Stimulated activated CD4-positive, alpha-beta T cell treated with anti-CD3 and anti-CD28 coated beads, Interleukin-4, amount 100 ng/mL, for 48 hours (primary cell): ENCODE measurements around the gene ZMYND8.
"Not testable (repeated sequence)": the region's sequence is repeated elsewhere in the genome, so short reads cannot be mapped to it uniquely, and the experiment has no call there.

ENCODE experiments used
- DNase-seq, 2 donors: peaks; one replicate each; pipeline ENCODE4 v3.0.0-alpha.2; 2020; ENCODE audit warnings: low read depth in 2 of 2

Gene ZMYND8

DNA sequence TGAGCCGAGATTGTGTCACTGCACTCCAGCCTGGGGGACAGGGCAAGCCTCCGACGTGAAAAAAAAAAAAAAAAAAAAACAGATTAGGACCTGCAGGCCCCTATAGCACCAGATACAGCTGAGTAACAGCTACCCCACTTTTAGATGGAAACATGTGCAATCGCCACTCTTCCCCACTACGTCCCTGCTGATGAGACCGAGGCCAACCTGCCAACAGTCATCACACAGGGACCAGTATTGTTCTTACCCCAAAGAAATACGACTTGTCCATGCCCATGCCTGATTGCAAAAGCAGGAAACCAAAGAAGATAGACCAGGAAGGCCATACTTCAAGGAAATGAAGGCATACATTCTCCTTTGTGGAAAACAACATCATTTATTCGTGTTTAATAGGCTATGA, 45.8 kb downstream of the ZMYND8 start:
- DNase-seq, result no peak

DNA sequence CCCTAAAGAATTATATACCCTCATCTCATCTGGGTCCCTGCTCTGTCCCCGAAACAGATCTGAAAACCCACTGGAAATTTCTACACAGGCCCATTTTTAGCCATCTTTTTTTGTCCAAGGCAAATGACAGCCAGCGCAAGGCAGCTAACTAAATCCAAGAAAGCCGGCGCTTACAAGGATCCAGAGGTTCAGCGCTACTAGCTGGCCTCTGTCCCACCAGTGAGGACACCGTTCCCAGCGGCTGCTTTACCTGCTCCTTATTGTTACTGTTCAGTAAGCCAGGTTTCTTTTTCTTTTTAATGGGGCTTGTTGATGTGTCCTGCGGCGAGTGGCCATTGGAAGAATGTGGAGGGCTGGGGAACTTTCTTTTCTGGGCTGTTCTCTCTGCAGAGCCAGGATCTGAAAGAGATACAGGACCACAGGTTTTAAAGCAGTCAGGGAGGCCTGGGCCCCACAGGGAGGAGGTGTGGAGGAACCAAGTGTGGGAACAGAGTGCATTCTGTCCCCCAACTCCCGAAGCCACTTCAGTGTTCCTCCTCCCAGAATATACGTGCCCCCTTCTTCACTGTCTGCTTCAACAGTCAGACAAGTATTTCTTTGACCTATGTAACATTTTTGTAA, 46.6 kb downstream of the ZMYND8 start:
- no peak for DNase-seq

DNA sequence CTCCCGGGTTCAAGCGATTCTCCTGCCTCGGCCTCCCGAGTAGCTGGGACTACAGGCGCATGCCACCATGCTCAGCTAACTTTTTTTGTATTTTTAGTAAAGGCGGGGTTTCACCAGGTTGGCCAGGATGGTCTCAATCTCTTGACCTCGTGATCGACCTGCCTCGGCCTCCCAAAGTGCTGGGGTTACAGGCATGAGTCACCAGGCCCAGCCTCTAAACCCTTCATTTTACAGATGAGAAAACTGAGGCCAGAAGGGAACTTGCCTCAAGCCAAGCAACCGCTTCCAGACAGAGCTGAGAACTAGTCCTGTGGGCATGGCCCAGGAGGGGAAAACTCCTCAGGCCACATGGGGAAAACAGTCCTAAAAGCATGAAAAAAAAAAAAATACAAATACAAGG, 47.1 kb downstream of the ZMYND8 start:
- no peak for DNase-seq

DNA sequence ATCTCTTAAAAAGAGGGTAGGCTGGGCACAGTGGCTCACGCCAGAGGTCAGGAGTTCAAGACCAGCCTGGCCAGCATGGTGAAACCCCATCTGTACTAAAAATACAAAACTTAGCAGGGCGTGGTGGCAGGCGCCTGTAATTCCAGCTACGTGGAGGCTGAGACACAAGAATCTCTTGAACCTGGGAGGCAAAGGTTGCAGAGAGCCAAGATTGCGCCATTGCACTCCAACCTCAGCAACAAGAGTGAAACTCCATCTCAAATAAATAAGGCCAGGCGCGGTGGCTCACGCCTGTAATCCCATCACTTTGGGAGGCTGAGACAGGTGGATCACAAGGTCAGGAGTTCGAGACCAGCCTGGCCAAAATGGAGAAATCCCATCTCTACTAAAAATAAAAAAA, 48.9 kb downstream of the ZMYND8 start:
- not testable (repeated sequence) for DNase-seq

DNA sequence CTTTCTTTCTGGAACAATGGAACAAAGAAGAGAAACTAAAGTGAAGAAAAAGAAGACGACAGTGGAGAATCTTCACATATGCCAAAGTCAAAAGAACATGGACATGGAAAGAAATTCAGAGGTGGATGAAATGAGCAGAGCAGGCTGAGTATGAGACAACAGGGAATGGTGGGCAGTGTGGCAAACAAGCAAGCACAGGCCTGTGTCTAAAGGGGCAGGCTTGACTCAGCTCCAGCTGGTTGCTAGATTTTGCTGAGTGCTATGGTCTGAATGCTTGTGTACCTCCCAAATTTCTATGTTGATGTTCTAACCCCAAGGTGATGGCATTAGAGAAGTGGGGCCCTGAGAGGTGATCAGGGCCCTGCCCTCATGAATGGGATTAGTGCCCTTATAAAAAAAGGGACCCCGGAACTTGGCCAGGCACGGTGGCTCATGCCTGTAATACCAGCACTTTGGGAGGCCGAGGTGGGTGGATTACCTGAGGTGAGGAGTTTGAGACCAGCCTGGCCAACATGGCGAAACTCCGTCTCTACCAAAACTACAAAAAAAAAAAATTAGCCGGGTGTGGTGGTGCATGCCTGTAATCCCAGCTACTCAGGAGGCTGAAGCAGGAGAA, 49.6 kb downstream of the ZMYND8 start:
- no peak for DNase-seq

DNA sequence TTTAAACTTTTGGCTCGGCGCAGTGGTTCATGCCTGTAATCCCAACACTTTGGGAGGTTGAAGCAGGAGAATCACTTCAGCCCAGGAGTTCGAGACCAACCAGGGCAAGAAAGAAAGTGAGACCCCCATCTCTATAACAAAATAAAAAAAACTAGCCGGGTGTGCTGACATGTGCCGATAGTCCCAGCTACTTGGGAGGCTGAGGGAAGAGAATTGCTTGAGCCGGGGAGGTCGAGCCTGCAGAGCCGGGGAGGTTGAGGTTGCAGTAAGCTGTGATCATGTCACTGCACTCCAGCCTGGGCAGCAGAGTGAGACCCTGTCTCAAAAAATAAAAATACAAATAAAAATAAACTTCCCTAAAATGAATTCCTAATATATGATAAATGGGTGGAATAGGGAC, 50.4 kb downstream of the ZMYND8 start:
- no peak for DNase-seq

DNA sequence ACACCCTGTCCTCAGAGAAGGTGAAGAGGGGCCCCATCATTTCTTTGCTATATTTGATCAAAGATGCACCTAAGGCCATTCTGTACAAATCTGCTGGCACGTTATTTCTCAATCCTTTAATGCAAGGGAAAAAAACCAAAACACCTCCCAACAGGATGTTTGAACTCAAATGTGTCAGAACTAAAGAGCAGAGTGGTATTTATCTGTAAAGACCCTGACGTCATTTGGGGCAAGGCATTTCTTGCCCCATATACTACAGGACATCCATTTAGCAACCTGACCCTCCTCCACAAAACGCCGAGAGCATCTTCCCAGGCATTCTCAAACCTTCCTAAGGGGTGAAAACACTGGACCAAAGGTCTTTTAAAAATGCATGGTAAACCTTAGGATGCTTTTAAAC, 50.8 kb downstream of the ZMYND8 start:
- no peak for DNase-seq

DNA sequence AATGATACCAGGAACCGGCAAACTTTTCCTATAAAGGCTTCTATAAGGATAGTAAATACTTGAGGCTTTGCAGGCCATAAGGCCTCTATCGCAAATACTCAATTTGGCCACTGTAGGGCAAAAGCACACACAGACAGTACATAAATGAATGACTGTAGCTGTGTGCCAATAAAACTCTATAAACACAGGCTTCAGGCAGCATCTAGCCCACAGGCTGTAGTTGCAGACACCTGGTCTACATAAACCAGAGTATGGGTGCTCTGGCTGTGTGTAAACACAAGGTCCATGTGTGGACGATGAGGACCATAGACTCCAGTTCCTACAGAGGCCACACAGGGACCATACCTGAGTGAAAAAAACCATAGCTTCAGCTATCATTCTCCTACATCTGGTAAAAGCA, 52.2 kb downstream of the ZMYND8 start:
- DNase-seq, result no peak

DNA sequence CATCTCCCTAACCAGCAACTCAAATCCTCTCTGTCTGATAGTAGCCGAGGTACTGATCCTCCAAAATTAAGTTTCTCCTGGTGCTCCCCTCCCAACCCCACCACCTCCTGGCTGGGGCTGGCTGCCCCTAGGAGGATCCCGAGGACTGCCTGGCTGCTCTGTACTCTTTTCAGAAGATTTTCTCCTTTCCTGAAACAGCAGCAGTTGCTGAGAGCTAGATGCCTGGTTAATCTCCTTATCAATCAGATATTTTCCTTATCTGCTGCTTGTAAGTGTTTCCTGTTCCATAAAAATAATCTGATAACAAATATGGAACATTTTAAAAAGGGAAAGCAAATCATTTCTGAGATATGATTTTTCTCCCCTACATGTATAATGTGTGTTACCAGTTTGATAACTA, 52.8 kb downstream of the ZMYND8 start:
- no peak for DNase-seq

DNA sequence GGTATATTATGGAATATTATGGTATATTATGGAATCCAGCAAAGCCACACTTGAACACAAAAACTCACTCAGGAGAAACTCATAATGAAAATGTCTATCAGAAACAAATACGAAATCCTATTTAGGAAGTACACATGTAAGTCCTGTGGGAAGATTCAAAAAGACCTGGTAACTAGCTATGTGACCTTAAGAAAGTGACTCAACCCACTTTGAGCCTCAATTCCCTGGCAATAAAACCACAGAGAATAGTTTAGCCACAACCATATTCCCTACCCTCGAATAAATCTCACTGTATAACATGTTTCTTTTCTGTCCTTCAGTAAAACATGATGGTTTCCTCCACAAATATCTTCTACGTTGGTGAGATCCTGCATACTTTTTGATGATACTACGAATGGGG, 56.4 kb downstream of the ZMYND8 start:
- DNase-seq, result no peak

DNA sequence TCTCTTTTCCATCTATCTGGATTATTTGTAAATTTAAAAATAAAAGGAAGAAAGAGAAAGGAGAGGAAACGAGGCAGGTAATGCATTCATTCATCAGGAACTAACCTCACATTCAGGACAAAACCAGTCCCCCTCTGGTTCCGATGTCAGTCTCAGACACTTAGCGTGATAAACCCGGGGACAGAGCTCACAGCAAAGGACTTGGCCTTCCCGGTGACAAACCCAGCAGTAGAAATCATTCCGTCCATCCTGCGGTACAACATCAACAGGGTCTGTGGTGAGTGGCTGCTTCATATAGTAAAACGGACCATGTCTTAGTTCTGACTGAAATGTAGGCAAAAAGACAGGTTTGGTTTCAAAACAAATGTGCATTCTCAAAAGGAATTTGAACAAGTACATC, 57.9 kb downstream of the ZMYND8 start:
- DNase-seq, result no peak

DNA sequence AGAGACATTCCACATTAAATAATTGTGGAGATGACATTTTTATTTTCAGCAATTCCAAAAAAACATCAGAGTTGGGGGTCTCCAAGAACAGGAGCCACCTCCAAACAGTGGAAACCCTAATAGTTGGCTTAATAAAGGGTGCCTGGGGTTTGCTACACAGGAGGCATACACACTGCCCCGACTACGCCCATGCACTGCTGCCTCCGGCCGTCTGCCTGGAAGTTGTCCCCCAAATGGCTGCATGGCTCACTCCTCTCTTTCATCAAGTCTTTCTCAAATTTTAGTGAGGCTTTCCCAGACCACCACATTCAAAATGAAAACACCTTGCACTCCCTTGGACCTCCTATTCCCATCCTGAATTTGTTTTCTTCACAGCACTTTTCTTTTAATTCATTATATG, 58.8 kb downstream of the ZMYND8 start:
- DNase-seq, result no peak

DNA sequence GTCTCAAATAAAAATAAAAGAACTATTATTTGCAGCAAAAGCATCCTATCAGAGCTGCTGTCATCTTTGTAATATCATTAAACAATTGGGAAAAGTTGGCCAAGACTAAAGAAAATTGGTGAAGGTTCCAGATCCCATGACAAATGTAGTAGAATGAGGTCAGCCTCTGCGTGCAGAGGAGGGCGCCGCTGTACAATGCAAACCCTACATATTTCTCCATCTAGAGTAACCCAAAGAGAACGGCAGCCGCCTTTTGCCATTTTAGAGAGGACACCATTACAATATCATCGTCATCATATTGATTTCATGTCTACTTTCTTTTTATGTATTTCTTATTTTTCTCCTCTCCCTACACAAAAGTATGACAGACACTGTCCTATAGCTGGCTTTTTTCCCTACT, 59.5 kb downstream of the ZMYND8 start:
- no peak for DNase-seq

DNA sequence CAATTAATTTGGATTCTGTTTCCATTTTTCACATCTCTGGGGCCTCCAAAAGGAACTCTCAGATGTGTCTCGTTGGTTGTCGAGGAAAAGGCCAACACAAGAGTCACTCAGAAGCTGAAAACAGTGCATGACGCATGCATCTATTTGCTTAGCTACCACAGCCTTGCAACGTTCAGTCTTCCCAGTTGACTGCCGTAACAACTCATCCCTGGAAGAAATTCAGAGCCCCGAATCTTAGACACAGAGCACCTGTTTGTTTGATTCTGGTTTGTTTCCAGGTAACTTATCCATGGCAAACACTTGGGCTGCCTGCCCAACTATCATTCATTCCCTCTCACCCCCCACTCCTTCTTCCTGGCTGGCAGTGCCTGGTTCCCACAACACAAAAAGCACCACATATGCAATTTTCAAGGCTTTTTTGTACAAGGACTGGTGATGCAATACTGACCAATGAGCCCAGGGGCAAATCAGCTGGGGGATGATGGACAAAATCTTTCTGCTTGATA, 60.5 kb downstream of the ZMYND8 start:
- DNase-seq, result no peak

DNA sequence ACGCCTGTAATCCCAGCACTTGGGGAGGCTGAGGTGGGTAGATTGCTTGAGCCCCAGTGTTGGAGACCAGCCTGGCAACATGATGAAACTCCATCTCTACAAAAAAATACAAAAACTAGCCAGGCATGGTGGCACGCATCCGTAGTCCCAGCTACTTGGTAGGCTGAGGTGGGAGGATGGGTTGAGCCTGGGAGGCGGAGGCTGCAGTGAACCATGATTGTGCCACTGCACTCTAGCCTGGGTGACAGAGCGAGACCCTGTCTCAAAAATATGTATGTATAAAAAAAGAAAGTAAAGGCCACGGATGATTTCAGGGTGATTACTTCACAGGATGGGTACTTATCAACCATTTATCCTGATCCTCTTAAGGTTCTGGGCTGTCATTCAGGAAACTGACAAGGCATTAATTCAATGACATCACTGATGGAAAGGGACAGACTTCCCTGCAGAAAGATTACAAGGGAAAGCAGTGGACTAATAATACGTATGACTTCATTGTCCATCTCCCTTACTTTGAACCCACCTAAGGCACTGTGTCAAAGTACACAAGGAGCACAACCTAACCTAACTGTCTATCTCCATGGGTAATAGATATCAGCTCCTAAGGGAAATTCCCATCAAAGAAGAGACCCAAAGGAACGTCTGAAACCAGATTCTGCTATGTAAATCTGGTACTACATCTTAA, 61.2 kb downstream of the ZMYND8 start:
- DNase-seq, result no peak

DNA sequence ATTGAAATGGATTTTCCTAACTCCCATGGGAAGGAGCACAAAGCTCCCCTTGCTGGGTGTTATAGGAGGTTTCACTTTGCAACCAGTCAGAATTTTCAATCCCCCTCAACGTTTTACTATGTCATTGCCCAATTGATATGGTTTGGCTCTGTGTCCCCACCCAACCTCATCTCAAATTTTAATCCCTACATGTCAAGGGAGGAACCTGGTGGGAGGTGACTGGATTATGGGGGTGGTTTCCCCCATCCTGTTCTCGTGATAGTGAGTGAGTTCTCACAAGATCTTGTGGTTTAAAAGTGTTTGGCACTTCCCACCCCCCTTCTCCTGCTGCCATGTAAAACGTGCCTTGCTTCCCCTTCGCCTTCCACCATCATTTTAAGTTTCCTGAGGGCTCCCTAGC, 62.9 kb downstream of the ZMYND8 start:
- no peak for DNase-seq

DNA sequence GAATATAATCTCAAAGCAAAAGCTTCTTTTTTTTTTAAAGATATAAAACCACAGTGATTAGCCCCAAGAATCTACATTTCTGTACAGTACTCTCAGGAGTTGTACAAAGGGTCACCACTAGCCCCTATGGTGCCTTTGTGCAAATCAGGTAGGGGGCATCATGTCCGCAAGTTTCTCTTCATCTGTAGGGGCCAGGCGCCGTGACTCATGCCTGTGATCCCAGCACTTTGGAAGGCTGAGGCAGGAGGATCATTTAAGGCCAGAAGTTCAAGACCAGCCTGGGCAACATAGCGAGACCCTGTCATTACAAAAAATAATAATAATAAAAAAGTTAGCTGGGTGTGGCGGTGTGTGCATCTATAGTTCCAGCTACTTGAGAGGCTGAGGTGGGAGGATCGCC, 63.9 kb downstream of the ZMYND8 start:
- DNase-seq, result no peak

DNA sequence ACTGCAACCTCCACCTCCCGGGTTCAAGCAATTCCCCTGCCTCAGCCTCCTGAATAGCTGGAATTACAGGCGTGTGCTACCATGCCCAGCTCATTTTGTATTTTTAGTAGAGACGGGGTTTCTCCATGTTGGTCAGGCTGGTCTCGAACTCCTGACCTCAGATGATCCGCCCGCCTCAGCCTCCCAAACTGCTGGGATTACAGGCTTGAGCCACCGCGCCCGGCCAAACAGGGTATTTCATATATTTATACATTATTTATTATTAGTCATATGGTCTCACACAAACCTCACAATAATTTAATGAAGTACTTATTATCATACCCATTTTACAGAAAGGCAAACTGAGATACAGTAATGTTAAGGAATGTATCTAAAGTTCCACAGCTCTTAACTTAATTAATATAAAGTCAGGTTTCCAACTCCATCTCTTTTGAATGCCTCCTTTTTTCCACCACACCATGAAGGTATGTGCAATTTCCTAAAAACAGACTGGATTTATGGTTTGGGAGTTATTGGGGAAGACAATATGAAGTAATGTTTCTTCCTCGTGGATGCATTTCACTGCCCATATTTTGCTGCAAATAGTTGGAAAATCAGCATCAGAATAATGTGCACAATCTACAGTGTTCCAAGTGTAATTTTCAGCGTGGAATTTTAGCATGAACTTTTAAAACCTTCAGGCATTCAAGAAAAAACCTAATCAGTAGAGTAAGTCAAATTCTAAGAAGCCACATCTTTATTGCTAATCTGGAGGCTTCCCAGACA, 65.7 kb downstream of the ZMYND8 start:
- DNase-seq, result no peak

DNA sequence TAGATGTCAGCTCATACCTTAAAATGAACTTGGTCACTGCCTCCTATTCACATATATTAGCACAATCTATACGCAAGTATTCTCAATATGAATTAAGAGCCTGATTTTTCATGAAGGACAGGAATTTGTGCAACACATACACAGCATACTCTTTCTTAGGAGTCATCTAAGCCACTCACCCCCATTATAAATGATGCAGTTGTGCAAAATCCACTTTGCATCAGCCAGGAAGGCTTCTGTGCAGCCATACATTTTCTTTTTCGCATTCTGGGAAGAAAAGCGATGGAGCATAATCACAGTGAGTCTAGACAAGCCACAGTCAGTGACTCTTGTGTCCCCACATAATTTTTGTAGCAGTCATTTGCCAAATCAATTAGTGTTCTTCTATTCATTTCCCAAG, 66.5 kb downstream of the ZMYND8 start:
- no peak for DNase-seq

DNA sequence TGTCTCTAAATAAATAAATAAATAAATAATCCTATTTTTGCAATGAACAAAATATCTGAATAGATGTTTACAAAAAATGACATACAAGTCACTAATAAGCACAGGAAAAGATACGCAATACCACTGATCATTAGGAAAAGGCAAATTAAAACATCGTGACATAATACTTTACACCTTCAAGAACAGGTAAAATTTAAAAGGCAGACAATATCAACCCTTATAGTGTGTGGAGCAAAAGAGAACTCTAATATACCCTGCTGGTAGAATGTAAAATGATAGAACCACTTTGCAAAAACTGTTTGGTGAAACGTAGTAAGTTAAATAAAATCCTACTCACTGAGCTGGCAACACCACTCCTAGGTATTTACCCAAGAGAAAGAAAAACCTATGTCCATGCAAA, 67.4 kb downstream of the ZMYND8 start:
- DNase-seq, result no peak

DNA sequence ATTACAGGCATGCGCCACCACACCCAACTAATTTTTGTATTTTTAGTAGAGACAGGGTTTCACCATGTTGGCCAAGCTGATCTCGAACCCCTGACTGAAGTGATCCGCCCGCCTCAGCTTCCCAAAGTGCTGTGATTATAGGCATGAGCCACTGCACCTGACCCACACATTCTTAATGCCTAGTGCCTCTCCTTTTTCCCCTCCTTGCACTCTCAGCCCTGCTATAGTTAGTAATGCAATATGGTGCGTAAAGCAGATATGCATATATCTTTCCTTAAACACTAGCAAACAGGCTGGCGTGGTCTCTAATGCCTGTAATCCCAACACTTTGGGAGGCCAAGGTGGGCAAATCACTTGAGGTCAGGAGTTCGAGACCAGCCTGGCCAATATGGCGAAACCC, 68.0 kb downstream of the ZMYND8 start:
- not testable (repeated sequence) for DNase-seq

DNA sequence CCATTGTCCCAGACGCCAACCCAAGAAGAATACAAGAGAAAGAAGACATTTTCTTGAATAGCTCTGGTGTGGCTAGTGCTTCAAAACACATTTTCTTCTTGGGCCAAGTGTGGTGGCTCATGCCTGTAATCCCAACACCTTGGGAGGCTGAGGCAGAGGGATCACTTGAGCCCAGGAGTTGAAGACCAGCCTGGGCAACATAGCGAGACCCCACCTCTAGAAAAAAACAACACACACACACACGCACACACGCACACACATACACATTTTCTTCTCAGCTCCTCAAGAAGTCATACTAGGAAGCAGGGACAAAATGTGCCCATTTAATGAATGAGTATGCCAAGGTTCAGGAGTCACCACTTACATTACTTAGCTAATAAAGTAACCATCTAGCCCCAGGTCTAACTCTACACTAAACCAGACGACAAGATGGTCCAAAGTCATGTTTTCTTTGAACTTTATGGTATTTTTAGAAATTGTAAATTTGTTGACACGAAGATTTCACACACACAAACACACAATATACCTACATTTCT, 68.8 kb downstream of the ZMYND8 start:
- DNase-seq, result no peak
